Activated CD4-positive, alpha-beta memory T cell treated with anti-CD3 and anti-CD28 coated beads for 36 hours (primary cell): Measurements from ENCODE around the gene OTOP1. TPM values are rescaled to one million over a fixed set of nuclear protein-coding genes. Genes with fewer than 3 reads are reported as not detected.
"Not testable (repeated sequence)": the region's sequence is repeated elsewhere in the genome, so short reads cannot be mapped to it uniquely, and the experiment has no call there.

ENCODE experiments used
- CTCF ChIA-PET: fragments of 350-600 bp; sonication (Branson Sonifier 250); formaldehyde crosslinking; loops from one replicate; lab custom pipeline; 2021; ENCODE audit warnings: antibody characterized with exemption, inconsistent platforms; lab: Charles Lee
- POLR2A ChIA-PET: fragments of 350-600 bp; sonication (Branson Sonifier 250); formaldehyde crosslinking; loops from one replicate; lab custom pipeline; 2021; ENCODE audit warnings: antibody characterized with exemption; lab: Charles Lee
- DNase-seq: peaks from one replicate; pipeline ENCODE4 v3.0.0-alpha.2; 2020
- H3K27ac Mint-ChIP-seq: one replicate; pipeline ENCODE4 v1.8.0; 2021; ENCODE audit warnings: mixed read lengths
- H3K27me3 Mint-ChIP-seq: one replicate; pipeline ENCODE4 v1.8.0; 2021; ENCODE audit warnings: mixed read lengths
- H3K36me3 Mint-ChIP-seq: one replicate; pipeline ENCODE4 v1.8.0; 2021; ENCODE audit warnings: mixed read lengths
- H3K4me1 Mint-ChIP-seq: one replicate; pipeline ENCODE4 v1.8.0; 2021; ENCODE audit warnings: low read depth, mixed read lengths
- H3K4me3 Mint-ChIP-seq: one replicate; pipeline ENCODE4 v1.8.0; 2021; ENCODE audit warnings: mild to moderate bottlenecking, mixed read lengths
- H3K9me3 Mint-ChIP-seq: one replicate; pipeline ENCODE4 v1.8.0; 2021; ENCODE audit warnings: mixed read lengths
- intact Hi-C: fragments of 100-400 bp; cut with micrococcal nuclease; formaldehyde crosslinking; loops from one replicate; pipeline ENCODE4 v1.15.1; 2023
- total RNA-seq, 2 experiments: library from RNA; stranded (reverse); gene quantifications; one replicate each; pipeline ENCODE4 v1.2.3, GENCODE V29; 2021

Gene OTOP1, protein sequence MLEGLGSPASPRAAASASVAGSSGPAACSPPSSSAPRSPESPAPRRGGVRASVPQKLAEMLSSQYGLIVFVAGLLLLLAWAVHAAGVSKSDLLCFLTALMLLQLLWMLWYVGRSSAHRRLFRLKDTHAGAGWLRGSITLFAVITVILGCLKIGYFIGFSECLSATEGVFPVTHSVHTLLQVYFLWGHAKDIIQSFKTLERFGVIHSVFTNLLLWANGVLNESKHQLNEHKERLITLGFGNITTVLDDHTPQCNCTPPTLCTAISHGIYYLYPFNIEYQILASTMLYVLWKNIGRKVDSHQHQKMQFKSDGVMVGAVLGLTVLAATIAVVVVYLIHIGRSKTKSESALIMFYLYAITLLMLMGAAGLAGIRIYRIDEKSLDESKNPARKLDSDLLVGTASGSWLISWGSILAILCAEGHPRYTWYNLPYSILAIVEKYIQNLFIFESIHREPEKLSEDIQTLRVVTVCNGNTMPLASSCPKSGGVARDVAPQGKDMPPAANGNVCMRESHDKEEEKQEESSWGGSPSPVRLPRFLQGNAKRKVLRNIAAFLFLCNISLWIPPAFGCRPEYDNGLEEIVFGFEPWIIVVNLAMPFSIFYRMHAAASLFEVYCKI
- total RNA-seq, result not detected

DNA sequence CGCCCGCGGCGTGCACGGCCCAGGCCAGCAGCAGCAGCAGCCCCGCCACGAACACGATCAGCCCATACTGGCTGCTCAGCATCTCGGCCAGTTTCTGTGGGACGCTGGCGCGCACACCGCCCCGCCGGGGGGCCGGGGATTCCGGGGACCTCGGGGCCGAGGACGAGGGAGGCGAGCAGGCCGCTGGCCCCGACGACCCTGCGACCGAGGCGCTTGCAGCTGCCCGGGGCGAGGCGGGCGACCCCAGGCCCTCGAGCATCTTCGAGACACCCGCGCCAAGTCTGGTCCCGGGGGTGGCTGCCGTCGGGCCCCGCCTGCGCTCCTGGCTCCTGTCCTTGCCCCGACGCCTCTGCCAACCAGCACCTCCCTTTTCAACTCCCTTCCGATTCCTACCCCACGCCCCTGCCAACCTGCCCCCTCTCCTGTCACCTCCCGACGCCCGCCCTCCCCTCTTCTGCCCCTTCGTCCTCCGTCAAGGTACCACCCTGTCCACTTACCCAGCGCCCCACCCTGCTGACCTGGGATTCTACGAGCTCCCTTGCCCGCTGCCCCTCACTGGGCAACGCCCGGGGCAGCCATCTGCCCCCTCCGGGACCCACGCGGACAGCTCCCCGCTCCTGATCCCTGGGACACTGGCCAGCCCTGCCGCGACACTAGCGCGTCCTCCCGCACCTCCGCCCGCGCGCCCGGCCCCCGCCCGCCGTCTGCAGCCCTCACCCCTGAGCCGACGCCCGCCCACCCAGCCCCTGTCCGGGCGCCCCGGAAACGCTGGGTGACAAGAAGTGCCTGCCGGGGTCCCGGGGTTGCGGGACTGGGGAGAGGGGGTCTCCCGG lies at the start of gene OTOP1:
Gene OTOP1 (minus strand): TSS at position 324 of the 833 bp plus-strand sequence. CDS start 65 bp downstream, at position 259.
- Mint-ChIP-seq H3K36me3 (peaks cover 3% of the 10 kb centered on the region), H3K9me3 (no peaks in the 10 kb centered on the region), H3K27ac (no peak within 1 kb of the TSS), H3K27me3 (peaks cover 55% of the 10 kb centered on the region), H3K4me3 (no peak within 1 kb of the TSS), H3K4me1 (peaks cover 8% of the 10 kb centered on the region)
- no peak for DNase-seq
- ChIA-PET POLR2A (no interaction called here), CTCF (no interaction called here)
- intact Hi-C loops, result no loop called here

DNA sequence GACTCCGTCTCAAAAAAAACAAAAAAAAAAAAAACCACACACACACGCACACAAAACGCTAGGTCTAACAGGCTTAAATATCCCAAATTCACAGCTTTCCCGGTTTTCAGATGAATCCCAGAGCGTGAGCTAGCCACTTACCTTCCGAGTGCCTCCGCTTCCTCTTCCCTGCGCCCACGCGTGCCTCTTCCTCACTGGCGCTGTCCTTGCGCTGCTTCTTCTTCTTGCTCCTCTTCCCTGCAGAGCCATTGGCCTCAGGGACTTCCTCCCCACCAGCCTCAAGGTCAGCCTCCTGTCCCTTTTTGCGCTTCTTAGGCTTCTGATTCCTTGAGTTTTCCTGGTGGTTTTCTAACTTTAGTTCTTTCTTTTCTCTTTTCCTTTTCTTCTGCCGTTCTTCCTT lies 47.5 kb upstream of the OTOP1 start:
- CTCF ChIA-PET, result interaction anchor here (2.2 kb wide), 1 partner anchor 14 kb away, joined by 10 read pairs; no protein-coding TSS in a partner anchor
- Mint-ChIP-seq H3K4me3 (no peak overlapping the region), H3K4me1 (peaks cover 19% of the 10 kb centered on the region), H3K36me3 (peaks cover 59% of the 10 kb centered on the region), H3K27ac (no peak overlapping the region), H3K9me3 (no peaks in the 10 kb centered on the region), H3K27me3 (no peaks in the 10 kb centered on the region)
- intact Hi-C loops, result no loop called here
- POLR2A ChIA-PET, result no interaction called here
- DNase-seq, result no peak

DNA sequence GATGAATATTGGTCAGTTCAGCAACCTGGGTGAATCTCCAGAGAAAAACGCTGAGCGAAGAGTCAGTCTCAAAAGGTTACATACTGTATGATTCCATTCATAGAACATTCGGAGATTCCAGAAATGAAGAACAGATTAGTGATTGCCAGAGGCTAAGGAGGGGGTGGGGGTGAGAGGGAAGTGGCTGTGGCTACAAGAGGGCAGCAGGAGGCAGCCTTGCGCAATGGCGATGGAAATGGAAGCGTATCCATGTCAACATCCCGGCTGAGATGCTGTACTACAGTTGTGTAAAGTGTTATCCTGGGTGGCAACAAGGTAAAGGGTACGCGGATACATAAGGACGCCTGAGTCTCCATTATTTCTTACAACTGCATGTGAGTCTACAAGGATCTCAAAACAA lies 45.2 kb upstream of the OTOP1 start:
- ChIA-PET CTCF (no interaction called here), POLR2A (no interaction called here)
- intact Hi-C loops, result no loop called here
- H3K9me3 Mint-ChIP-seq, result no peaks in the 10 kb centered on the region
- no peak for DNase-seq
- H3K27ac Mint-ChIP-seq, result no peak overlapping the region
- peaks cover 56% of the 10 kb centered on the region for H3K36me3 Mint-ChIP-seq
- H3K4me3 Mint-ChIP-seq, result no peak overlapping the region
- H3K27me3 Mint-ChIP-seq, result no peaks in the 10 kb centered on the region
- H3K4me1 Mint-ChIP-seq, result peaks cover 25% of the 10 kb centered on the region

DNA sequence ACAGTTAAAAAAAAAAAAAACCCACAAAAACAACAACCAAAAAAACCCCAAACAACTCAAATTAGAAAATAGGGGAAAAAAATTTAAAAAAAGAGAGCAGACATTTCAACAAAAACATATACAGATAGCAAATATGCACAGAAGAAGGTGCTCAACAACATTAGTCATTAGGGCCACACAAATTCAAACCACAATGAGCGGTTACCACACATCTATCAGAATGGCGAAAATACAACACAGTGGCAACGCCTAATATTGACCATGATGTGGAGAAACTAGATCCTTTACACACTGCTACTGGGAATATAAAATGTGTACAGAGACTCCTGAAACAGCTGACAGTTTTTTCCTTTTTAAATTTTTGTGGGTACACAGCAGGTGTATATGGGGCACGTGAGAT lies 43.8 kb upstream of the OTOP1 start:
- DNase-seq, result no peak
- Mint-ChIP-seq H3K36me3 (peaks cover 64% of the 10 kb centered on the region), H3K4me1 (peaks cover 25% of the 10 kb centered on the region), H3K27ac (peak overlapping the region; percentile 80), H3K9me3 (no peaks in the 10 kb centered on the region), H3K4me3 (no peak overlapping the region), H3K27me3 (no peaks in the 10 kb centered on the region)
- ChIA-PET POLR2A (no interaction called here), CTCF (no interaction called here)
- intact Hi-C loops, result no loop called here

DNA sequence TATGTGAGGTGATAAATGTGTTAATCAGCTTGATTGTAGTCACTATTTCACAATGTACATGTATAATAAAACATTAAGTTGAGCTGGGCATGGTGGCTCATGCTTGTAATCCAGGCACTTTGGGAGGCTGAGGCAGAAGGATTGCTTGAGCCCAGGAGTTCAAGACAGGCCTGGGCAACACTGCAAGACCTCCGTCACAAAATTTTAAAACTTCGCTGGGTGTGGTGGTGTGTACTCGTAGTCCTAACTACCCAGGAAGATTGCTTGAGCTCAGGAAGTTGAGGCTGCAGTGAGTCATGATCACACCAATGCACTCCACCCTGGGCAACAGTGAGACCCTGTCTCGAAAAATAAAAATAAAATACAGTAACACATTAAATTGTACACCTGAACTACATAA lies 43.1 kb upstream of the OTOP1 start:
- Mint-ChIP-seq H3K4me1 (peaks cover 25% of the 10 kb centered on the region), H3K36me3 (peaks cover 60% of the 10 kb centered on the region), H3K27ac (peak overlapping the region; percentile 85), H3K4me3 (peak overlapping the region; percentile 21), H3K27me3 (no peaks in the 10 kb centered on the region), H3K9me3 (no peaks in the 10 kb centered on the region)
- intact Hi-C loops, result no loop called here
- ChIA-PET CTCF (no interaction called here), POLR2A (no interaction called here)
- peak; percentile 30 for DNase-seq

DNA sequence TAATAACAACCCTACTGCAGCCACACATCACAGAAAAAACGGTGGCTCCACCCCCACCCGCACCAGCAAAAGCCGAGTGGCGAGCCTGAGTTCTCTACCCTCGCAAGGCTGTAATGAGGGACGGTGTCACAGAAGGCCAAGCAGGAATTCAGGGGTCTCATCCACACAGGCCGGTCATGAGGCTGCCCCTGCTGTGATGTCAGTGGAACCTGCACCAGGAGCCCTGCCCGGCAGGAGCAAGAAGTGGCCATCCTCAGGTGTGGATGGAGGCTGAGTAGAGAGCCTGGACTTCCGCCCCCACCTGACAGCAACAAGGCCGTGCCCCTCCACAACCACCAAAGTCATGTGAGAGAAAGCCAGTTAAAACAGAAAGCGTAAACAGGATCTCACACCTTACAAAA lies 42.6 kb upstream of the OTOP1 start:
- ChIA-PET CTCF (interaction anchor here (1.6 to 2.2 kb wide), 2 partner anchors 10 to 18 kb away, joined by 5 to 13 read pairs; no protein-coding TSS in a partner anchor), POLR2A (no interaction called here)
- Mint-ChIP-seq H3K27me3 (no peaks in the 10 kb centered on the region), H3K36me3 (peaks cover 55% of the 10 kb centered on the region), H3K27ac (peak overlapping the region; percentile 85), H3K9me3 (no peaks in the 10 kb centered on the region), H3K4me3 (peak overlapping the region; percentile 21), H3K4me1 (peaks cover 25% of the 10 kb centered on the region)
- peak; percentile 31 for DNase-seq
- intact Hi-C loops, result no loop called here

DNA sequence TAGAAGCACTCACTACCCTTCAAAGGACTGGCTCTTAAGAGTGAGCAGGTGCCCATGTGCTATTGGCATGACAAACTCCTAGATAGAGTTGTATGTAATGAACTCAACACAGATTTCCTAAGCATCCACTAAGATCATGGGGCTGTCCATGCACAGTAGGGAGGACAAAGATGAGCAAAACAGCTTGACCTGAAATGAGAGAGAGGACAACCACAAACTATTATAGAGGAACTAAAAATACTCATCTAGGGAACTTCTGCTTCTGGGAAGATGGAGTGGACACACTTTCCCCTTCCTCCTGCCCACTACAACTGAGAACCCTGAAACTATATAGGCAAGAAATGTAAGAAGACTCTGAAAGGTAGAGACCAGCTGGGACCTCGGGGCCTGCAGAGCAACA lies 42.0 kb upstream of the OTOP1 start:
- ChIA-PET POLR2A (no interaction called here), CTCF (interaction anchor here (1.6 to 2.2 kb wide), 2 partner anchors 9 to 17 kb away, joined by 5 to 13 read pairs; no protein-coding TSS in a partner anchor)
- Mint-ChIP-seq H3K27me3 (no peaks in the 10 kb centered on the region), H3K9me3 (no peaks in the 10 kb centered on the region), H3K27ac (peak overlapping the region; percentile 85), H3K4me3 (peak overlapping the region; percentile 21), H3K36me3 (peaks cover 51% of the 10 kb centered on the region), H3K4me1 (peaks cover 25% of the 10 kb centered on the region)
- DNase-seq, result no peak
- intact Hi-C loops, result no loop called here

DNA sequence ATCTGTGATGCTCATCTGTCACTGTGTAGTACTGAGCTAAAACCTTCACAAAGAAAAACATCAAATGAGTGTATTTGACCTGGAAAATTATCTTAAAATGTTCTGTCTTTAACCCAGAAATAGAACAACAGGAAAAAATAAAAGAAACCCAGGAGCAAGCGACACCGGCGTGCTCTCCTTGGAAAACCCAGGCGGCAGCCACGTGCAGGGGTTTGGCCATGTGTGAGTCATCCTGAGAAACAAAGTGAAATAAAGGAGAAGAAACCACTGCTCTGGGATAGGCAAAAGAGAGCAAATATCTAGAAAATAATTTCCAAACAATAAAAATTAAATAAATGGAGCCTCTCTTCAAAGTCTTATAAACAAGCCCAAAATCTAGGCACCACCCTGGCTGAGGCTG lies 41.3 kb upstream of the OTOP1 start:
- peaks cover 25% of the 10 kb centered on the region for H3K4me1 Mint-ChIP-seq

DNA sequence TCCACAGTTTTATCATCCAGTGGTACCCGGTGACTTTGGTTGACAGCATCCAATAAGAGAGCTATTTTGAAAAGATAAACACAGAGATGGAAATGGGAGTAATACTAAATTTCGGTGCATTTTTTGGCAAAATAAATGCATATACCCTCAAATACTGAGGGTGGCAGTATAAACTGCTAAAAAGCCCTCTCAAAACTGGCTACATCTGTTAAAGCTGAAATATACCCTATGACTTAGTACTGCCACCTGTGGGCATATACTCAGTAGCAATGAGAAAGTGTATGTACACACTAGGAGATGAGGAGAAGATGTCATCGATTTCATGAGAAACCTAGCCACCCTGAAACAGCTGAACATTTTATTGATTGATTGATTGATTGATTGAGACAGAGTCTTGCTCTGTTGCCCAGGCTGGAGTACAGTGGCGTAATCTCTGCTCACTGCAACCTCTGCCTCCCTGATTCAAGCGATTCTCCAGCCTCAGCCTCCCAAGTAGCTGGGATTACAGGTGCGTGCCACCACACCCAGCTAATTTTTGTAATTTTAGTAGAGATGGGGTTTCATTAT lies 33.5 kb upstream of the OTOP1 start:
- ChIA-PET POLR2A (interaction anchor here (2.5 kb wide), 1 partner anchor 12 kb away, joined by 8 read pairs; the partner anchor contains the start of gene TMEM128), CTCF (interaction anchor here (0.6 to 2.9 kb wide), 15 partner anchors 8 to 236 kb away, joined by 3 to 19 read pairs (median 6); partner anchors contain the start of genes LYAR, TMEM128 and ZBTB49)
- peaks cover 3% of the 10 kb centered on the region for H3K4me1 Mint-ChIP-seq
- no peak overlapping the region for H3K27ac Mint-ChIP-seq
- no peaks in the 10 kb centered on the region for H3K36me3 Mint-ChIP-seq
- no peaks in the 10 kb centered on the region for H3K9me3 Mint-ChIP-seq
- no peak for DNase-seq
- no peak overlapping the region for H3K4me3 Mint-ChIP-seq
- no peaks in the 10 kb centered on the region for H3K27me3 Mint-ChIP-seq
- intact Hi-C loops, result loop anchor here (1.0 kb wide), 1 partner anchor 75 kb away; no protein-coding TSS in a partner anchor

More for the DNA sequence above, 41.3 kb upstream of the OTOP1 start:
- intact Hi-C loops, result no loop called here
- Mint-ChIP-seq H3K36me3 (peaks cover 46% of the 10 kb centered on the region), H3K9me3 (no peaks in the 10 kb centered on the region), H3K27me3 (no peaks in the 10 kb centered on the region), H3K4me3 (no peak overlapping the region), H3K27ac (no peak overlapping the region)
- POLR2A ChIA-PET, result interaction anchor here (1.0 kb wide), 1 partner anchor 20 kb away, joined by 4 read pairs; the partner anchor contains the start of gene TMEM128
- CTCF ChIA-PET, result interaction anchor here (0.9 to 2.2 kb wide), 3 partner anchors 8 to 22 kb away, joined by 4 to 13 read pairs (median 5); partner anchors contain the start of genes LYAR and ZBTB49
- no peak for DNase-seq

DNA sequence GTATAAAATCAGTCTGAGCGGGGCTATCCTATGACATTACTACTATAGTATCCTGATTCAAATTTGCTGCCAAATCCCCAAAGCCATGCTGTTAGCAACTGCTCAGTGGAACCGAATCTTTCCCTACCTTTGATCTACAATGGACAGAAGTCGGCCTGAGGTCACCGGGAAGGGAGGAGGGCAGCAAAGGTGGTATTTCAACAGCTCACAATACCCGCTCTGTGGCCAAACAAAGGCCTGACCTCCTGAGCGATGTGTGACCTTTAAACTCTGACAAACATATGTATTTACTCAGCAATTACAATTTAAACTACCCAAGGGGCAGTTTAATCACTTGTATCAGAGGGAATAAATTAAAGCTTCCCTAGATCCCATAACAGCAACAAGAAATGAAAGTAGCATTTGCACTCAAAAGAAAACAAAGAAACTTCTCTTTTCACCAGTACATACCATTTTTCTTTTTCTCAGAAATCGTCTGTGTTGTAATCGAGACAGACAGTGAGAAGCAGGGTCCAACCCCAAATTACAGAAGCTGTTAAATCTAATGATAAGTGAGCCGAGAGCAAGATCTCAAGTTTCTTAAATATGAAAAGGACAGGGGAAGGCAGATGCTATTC lies 32.9 kb upstream of the OTOP1 start:
- no peak overlapping the region for H3K27ac Mint-ChIP-seq
- DNase-seq, result no peak
- H3K36me3 Mint-ChIP-seq, result no peaks in the 10 kb centered on the region
- CTCF ChIA-PET, result interaction anchor here (0.7 to 2.9 kb wide), 15 partner anchors 8 to 237 kb away, joined by 3 to 19 read pairs (median 6); partner anchors contain the start of gene TMEM128
- H3K9me3 Mint-ChIP-seq, result no peaks in the 10 kb centered on the region
- POLR2A ChIA-PET, result interaction anchor here (2.5 kb wide), 1 partner anchor 12 kb away, joined by 8 read pairs; the partner anchor contains the start of gene TMEM128
- no peaks in the 10 kb centered on the region for H3K27me3 Mint-ChIP-seq
- intact Hi-C loops, result loop anchor here (1.0 kb wide), 1 partner anchor 76 kb away; no protein-coding TSS in a partner anchor
- H3K4me1 Mint-ChIP-seq, result peaks cover 3% of the 10 kb centered on the region
- H3K4me3 Mint-ChIP-seq, result no peak overlapping the region

DNA sequence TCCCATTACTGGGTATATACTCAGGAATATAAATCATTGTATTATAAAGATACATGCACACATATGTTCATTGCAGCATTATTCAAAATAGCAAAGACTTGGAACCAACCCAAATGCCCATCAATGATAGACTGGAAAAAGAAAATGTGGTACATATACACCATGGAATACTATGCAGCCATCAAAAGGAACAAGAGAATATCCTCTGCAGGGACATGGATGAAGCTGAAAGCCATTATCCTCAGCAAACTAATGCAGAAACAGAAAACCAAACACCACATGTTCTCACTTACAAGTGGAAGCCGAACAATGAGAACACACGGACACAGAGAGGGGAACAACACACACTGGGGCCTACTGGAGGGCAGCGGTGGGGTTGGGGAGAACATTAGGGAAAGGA lies 31.0 kb upstream of the OTOP1 start:
- POLR2A ChIA-PET, DNase-seq, H3K27ac Mint-ChIP-seq, H3K9me3 Mint-ChIP-seq, H3K4me1 Mint-ChIP-seq, CTCF ChIA-PET, H3K36me3 Mint-ChIP-seq, H3K27me3 Mint-ChIP-seq, H3K4me3 Mint-ChIP-seq, intact Hi-C loops: not testable (repeated sequence)
